HG03139 (cell line): ENCODE measurements around the gene CALY.

Source experiments
- ATAC-seq: cut with Tn5 transposase; IDR thresholded peaks from one replicate; pipeline ENCODE4 v1.9.1; 2021; ENCODE audit not compliant: unreplicated experiment

Gene CALY

DNA sequence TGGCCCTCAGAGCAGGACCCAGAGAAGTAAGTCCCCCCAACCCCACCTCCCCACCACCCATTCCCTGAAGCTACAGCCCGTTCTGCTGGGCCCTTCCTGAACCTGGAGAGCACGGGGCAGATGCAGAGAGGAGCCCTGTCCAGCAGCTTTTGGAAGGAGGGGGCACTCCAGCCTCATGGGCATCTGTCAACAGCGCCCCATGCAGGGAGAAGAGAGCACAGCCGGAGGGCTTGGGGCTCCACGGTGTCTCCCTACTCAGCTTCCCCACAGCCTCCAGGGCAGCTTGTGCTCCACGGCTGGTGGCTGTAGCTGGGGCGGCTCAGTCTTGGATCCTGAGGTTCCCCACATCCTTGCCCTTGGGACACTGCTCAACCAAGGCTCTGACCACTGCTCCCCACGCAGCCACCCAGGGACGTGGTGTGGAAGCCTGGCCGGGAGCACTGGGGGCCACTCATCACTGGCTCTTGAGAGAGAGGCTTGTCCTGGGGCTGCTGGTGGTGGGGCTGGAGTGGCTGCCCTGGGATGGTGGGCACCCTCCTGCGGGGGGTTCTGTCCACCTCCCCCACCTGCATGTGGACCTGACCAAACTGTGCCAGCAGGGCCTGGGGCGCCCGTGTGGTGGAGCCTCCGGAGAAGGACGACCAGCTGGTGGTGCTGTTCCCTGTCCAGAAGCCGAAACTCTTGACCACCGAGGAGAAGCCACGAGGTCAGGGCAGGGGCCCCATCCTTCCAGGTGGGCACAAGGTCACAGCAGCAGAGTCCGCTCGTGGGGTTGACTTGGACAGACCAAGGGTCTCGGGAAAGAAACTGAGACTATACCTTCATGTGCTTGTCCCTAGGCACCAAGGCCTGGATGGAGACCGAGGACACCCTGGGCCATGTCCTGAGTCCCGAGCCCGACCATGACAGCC is 15.0 kb upstream of the CALY start:
- ATAC-seq: no peak

DNA sequence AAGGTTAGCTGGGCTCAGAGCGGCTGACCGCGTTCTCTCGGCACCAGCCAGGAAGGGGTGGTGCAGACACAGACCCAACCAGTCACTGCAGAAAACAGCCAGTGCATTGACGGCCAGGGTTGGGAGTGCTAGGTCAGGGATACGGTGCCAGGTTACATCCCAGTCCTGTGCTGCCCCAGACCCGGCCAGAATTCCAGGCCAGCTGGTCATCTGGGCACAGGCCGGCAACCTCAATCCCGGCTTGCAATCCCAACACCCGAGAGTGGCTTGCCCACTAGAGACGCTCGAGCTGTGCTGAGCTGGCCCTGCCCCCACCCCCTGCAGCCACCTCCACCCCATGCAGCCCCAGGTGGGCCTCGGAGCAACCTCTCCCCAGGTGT is 14.2 kb upstream of the CALY start:
- ATAC-seq: no peak

- ATAC-seq: no peak
Measured at GRCh38 chr10:133350283-133350949, 13.7 kb upstream of the CALY start.

DNA sequence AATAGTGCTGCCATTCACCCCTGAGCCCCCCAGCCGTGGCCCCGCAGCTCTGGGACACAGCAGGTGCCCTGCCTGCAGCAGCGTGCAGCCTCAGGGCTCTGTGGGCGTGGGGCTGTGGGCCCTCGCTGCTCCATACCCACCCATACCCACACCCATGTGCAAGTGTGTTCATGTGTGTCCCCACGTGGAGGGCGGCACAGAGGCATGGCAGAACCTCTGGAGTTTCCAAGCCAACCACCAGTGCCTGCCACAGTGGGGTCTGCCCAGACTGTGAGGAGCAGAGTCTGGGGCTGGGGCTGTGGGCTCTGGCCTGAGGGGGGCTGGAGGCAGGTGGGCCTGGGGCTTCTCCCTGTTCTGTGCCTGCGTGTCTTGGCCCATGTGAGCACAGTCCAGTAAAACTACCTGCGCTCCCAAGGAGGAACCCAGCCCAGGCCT is 12.9 kb upstream of the CALY start:
- no peak for ATAC-seq

- ATAC-seq: no peak
Measured at GRCh38 chr10:133349160-133349568, 12.5 kb upstream of the CALY start.

DNA sequence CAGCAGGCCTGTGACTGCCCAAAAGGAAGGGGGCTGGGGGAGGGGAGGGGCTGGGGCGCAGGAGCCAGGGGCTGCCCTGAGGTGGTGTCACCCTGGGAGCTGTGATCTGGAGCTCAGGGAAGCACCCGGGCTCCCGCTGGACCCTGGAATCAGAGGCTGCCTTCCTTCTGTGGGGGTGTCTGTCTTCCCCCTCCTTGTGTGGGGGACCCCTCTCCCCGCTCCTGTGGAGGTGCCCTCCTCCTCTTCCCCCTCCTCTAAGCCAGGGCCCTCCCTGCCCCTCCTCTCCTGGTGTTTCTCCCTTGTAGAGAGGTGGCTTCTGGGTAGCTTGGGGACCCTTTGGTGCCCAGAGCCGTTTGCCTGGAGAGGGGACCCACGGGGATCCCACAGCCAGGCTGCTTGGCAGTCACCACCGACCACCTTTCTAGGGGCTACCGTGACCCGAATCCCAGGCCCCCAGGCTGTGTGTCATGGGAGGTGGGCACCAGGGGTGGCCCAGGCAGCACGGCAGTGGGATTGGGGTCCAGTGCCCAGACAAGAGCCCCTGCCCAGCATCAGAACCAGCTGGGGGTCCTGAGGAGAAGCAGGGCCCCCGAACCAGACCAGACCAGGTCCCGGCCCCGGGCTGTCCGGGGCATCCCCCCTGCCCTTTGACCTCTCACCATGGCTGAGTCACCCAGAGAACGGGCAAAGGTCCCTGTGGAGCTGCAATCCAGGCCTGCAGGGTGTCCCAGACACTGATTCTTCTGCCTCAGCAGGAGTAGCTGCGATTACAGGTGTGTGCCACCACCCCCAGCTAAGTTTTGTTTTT is 11.2 kb upstream of the CALY start:
- ATAC-seq: no peak

DNA sequence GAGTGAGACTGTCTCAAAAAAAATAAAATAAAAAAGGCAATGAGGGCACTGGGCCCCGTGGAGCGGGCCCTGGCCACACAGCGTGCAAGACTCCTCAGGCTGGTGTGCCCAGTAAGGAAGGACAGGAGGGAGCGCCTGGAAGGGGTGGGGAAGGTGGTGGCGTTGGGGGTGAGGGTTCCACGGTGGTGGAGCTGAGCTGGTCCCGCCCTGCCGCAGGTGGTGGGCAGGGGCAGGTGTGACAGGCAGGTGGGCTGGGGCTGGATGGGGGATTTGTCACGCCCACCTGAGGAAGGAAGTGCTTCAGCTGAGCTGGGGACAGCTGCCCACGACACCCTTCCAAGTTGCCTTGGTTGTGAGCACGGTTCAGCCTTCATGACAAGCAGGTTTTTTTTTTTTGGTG is 9.7 kb upstream of the CALY start:
- no peak for ATAC-seq

DNA sequence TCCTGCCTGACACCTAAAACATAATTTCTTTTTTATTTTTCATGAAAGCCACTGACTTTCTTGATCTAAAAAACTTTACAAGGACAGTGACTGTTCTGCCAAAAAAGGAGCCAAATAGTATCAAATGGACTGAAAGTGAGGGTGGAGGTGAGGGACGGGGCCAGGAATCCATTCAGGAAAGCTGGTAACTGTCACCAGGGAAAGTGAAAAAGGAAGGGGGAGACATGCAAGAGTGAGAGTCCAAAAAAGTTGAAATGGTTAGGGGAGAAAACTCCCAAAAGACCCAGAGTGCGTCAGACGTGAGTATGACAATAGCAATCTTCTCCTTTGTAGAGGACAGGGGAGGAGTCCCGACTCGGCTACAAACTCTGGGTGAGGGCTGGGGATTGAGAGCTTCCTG is 7.5 kb upstream of the CALY start:
- no peak for ATAC-seq

- no peak for ATAC-seq
Measured at GRCh38 chr10:133343558-133343957, 6.9 kb upstream of the CALY start.

DNA sequence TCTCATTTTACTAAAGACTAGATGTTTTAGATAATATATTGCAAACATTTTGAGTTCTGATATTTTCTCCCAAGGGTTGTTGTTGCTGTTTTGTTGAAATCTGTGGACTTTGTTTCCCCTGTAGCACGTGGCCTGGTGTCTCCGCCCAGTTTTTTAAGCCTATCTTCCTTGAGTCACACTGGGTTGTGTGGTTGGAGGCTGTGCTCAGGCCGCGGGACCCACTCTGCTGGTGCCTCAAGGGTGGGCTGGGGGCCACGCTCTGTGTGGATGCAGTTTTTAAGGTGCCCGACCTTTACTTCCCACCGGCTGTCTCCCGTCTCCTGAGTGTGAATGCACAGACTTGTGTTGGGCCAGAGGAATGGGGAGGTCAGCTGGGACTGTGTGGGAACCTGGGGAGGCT is 6.2 kb upstream of the CALY start:
- no peak for ATAC-seq

DNA sequence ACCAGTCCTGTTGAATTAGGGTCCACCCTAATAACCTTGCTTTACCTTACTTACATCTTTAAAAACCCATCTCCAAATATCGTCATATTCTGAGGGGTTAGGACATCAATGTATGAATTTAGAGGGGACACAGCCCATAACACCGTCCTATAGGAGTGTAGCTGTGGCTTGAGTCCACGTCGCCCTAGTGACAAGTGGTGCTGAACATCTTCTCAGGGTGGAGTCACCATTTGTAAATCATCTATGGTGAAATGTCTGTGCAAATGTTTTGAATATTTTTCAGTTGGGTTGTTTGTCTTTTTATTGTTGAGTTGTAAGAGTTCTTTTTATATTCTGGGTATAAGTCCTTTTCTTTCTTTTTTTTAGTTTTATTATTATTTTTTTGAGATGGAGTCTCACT is 5.3 kb upstream of the CALY start:
- ATAC-seq: no peak

DNA sequence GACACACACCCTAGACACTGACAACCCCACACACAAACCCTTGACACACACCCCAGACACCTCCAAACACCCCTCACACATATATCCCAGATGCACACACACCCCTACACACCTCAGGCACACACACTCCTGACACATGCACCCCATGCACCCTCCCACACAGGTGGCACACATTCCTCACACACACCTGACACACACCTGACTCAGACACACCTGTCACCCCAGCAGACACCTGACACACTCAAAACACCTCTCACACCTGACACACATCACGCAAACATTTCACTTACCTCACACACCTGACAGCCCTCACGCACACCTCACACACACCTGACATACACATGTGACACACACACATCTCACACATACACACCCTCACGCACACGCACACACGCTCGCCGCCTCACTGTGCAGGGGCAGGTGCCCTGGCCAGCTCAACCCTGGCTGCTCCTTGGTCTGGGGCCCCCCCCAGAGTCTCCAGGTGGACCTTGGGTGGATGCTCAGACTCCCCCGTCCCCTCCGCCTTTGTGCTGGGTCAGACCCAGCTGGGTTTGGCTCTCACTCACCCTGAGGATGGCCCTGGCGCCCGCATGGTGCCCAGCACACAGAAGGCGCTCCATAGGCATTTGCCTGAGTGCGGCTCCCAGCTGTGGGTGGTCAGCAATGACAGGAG is 3.1 kb upstream of the CALY start:
- ATAC-seq: no peak

- no peak for ATAC-seq
Measured at GRCh38 chr10:133338080-133339071, 1.7 kb upstream of the CALY start.

DNA sequence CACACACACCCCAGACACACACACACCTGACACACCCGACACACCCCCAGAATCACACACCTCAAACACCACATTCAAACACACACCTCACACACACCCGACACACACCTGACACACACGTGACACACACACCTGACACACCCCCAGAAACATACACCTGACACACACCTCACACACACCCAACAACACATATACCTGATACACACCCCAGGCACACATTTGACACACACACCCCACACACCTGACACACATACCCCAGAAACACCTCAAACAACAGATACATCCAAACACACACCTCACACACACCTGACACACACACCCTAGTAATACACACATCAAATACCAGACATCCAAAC is 652 bp upstream of the CALY start:
- ATAC-seq: no peak

GRCh38 chr10:133336118-133336576 is 549 bp downstream of the CALY start:
- ATAC-seq: no peak

DNA sequence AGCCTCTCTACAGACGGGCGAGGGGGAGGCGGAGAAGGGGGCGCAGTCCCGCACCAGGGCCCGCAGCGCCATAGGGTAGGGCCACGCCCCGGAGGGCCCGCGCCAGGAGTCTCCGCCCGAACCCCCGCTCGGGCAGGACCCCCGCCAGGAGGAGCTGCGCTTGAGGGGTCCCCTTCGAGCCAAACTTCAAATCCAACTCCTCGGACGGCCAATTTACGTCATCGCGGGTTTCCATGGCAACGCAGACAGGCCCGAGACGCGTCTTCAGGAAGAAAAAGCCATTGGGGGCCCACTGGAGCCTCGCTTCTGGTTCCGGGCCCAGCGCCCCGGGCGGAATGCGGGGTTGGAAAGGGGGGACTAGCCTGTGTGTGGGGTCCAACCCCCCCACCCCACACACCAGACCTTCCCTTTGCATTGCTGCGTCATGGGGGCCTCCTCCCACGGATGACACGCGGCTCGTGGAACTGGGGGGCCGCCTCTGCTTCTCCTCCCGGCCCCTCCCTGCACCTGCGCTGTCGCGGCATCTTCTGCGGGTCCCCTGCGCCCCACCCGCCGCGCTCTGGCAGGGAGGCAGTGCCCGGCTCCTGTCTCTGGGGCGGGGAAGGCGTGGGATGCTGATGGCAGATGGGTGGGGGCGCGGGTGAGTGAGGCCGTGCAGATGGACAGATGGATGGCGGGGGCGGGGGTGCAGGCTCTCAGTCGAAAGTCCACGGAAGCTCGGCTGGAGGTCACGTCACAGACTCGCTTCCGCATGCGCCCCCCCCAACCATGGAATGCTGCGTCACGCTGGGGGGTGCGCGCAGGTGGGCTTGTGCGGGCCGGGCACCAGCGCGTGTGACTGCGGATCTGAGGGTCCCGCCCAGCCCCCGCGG is 1.2 kb downstream of the CALY start:
- no peak for ATAC-seq

GRCh38 chr10:133334503-133335245 is 2.0 kb downstream of the CALY start:
- ATAC-seq: no peak
